PC-9 (cell line): Measurements from ENCODE around the gene LVRN.

ENCODE experiments used
- CTCF ChIP-seq: fragments of 200-600 bp; sonication (generic); conservative IDR thresholded peaks from 2 replicates; pipeline ENCODE4 v1.6.1; 2017; ENCODE audit warnings: mixed run types, antibody characterized with exemption, mild to moderate bottlenecking, moderate library complexity
- EZH2 ChIP-seq: fragments of 200-600 bp; sonication (generic); IDR thresholded peaks from 2 replicates; pipeline ENCODE4 v1.8.0; 2017; ENCODE audit warnings: antibody characterized with exemption, low read depth

GRCh38 chr5:116046261-116046660 lies 84.0 kb downstream of the LVRN start:
- no peak for TF ChIP-seq EZH2
- TF ChIP-seq CTCF = no peak
